Transverse colon (tissue), 4 donors: ENCODE measurements around the gene CNTN1. TPM values are rescaled to one million over a fixed set of nuclear protein-coding genes. Genes with fewer than 3 reads are reported as not detected.

ENCODE experiments used
- DNase-seq: peaks from one replicate; pipeline ENCODE4 v3.0.0-alpha.2; 2019
- H3K27ac ChIP-seq, 4 donors: fragments of 200-600 bp; sonication (generic); 2 replicates each; pipeline ENCODE4 v1.5.1; 2016 to 2018; ENCODE audit warnings: inconsistent platforms in 4 of 4
- H3K27me3 ChIP-seq: fragments of 200-600 bp; sonication (generic); 2 replicates; pipeline ENCODE4 v1.5.1; 2017; ENCODE audit warnings: inconsistent platforms
- H3K36me3 ChIP-seq, 4 donors: fragments of 200-600 bp; sonication (generic); 2 replicates each; pipeline ENCODE4 v1.5.1; 2017 to 2019; ENCODE audit warnings: inconsistent platforms in 4 of 4
- H3K4me1 ChIP-seq, 4 donors: fragments of 200-600 bp; sonication (generic); 2 replicates each; pipeline ENCODE4 v1.5.1; 2017 to 2020; ENCODE audit warnings: inconsistent platforms in 4 of 4
- H3K4me3 ChIP-seq, 4 donors: fragments of 200-600 bp; sonication (generic); 1 replicate in 1 of 4; 2 replicates in 3 of 4; pipeline versions ENCODE4 v1.5.1 to v1.6.1; 2017 to 2019; ENCODE audit warnings: inconsistent platforms in 4 of 4
- H3K9me3 ChIP-seq, 2 donors: fragments of 200-600 bp; sonication (generic); 2 replicates each; pipeline ENCODE4 v1.5.1; 2017 to 2019; ENCODE audit warnings: inconsistent platforms in 2 of 2
- CTCF ChIP-seq, 5 experiments: fragments of 200-600 bp in 3 of 5; fragments of 450-650 bp in 2 of 5; sonication (generic) in 3 of 5; IDR thresholded peaks; 1 replicate in 2 of 5; 2 replicates in 3 of 5; pipeline ENCODE4 v1.5.1; 2016 to 2017; ENCODE audit warnings: antibody characterized with exemption in 5 of 5, inconsistent platforms in 3 of 5, mild to moderate bottlenecking in 2 of 5, moderate library complexity in 1 of 5
- EP300 ChIP-seq: sonication (generic); formaldehyde crosslinking; IDR thresholded peaks from one replicate; pipeline ENCODE4 v1.6.1; 2017; ENCODE audit warnings: antibody characterized with exemption, low read depth
- POLR2A ChIP-seq: fragments of 450-650 bp; IDR thresholded peaks from one replicate; pipeline ENCODE4 v1.6.1; 2016; ENCODE audit warnings: antibody characterized with exemption, mild to moderate bottlenecking, moderate library complexity
- POLR2AphosphoS5 ChIP-seq, 3 donors: sonication (generic); formaldehyde crosslinking; IDR thresholded peaks; one replicate each; pipeline ENCODE4 v1.6.1; 2016; ENCODE audit warnings: antibody characterized with exemption in 3 of 3
- WGBS, 2 donors: methylation state at CpG; one replicate each; pipeline ENCODE4 v1.1.5; 2018; ENCODE audit warnings: low coverage in 1 of 2; 5-methylcytosine and 5-hydroxymethylcytosine counted together
- in situ Hi-C, 4 donors: fragments of 200-750 bp; cut with MboI; loops; one replicate each; pipeline versions ENCODE4 v1.15.0 to v1.15.1; 2017; ENCODE audit warnings: low sequenced_read_pairs in 3 of 4, low pct_ligation_motif_present in 1 of 4, low pct_unique_long_range_greater_than_20kb in 1 of 4
- intact Hi-C: fragments of 100-400 bp; cut with DNase I; formaldehyde crosslinking; loops from one replicate; pipeline ENCODE4 v1.15.1; 2023; ENCODE audit warnings: low total_unique reads
- total RNA-seq, 4 donors: library from RNA; depleted of rRNA; stranded (reverse); fragments of >200 nt; gene quantifications; one replicate each; pipeline ENCODE4 v1.1.0, GENCODE V29; 2016

The CNTN1 gene
- total RNA-seq, 4 donors from 2014 or later: 0.60 to 3.2 (median 1.4) TPM

- no peak overlapping the region for H3K27ac ChIP-seq
- in situ Hi-C loops (no loop called here), intact Hi-C loops (no loop called here)
- no peak for DNase-seq
- no peaks in the 10 kb centered on the region for H3K36me3 ChIP-seq
- no peak for TF ChIP-seq POLR2AphosphoS5 (IDR thresholded peaks at IDR 0.05)
- TF ChIP-seq EP300: no peak
- no peak for TF ChIP-seq CTCF (IDR thresholded peaks at IDR 0.05)
- no peak for TF ChIP-seq POLR2A
- H3K4me1 ChIP-seq: peaks cover 0 to 9% (median 4%) of the 10 kb centered on the region in 4 donors
- no peaks in the 10 kb centered on the region for H3K9me3 ChIP-seq
- no peak overlapping the region for H3K4me3 ChIP-seq
- WGBS, 2 donors: 68 to 70% methylated on average over 4 of the region's 4 CpGs
- no peaks in the 10 kb centered on the region for H3K27me3 ChIP-seq
These were observed 299.9 kb downstream of the CNTN1 start for GRCh38 chr12:40992158-40992557.

GRCh38 chr12:40992674-40993073, 300.4 kb downstream of the CNTN1 start:
- H3K9me3 ChIP-seq: no peaks in the 10 kb centered on the region
- 25 to 47% methylated on average over 1 of the region's 1 CpG for WGBS, 2 donors
- no peak for TF ChIP-seq EP300
- TF ChIP-seq POLR2A: no peak
- no peak for TF ChIP-seq POLR2AphosphoS5 (IDR thresholded peaks at IDR 0.05)
- no peak for TF ChIP-seq CTCF (IDR thresholded peaks at IDR 0.05)
- in situ Hi-C loops: no loop called here
- H3K4me1 ChIP-seq: peaks cover 0 to 9% (median 4%) of the 10 kb centered on the region in 4 donors
- no peak for DNase-seq
- H3K27me3 ChIP-seq: no peaks in the 10 kb centered on the region
- H3K4me3 ChIP-seq: no peak overlapping the region
- no peak overlapping the region for H3K27ac ChIP-seq
- intact Hi-C loops: no loop called here
- no peaks in the 10 kb centered on the region for H3K36me3 ChIP-seq

DNA sequence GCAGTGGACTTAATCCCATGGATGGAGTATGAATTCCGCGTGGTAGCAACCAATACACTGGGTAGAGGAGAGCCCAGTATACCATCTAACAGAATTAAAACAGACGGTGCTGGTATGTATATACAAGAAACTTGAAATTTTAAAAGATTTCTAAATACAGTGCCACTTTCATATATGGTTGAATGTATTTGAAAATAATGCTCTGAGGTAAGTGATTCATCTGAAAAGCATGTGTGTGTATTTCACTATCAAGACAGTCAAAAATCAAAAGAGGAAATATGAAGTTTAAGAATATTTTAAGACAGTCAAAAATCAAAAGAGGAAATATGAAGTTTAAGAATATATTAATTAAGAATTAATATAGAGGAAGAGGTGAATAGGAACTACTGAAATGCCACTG, 300.9 kb downstream of the CNTN1 start:
- Histone ChIP-seq H3K9me3 (no peaks in the 10 kb centered on the region), H3K27me3 (no peaks in the 10 kb centered on the region), H3K4me1 (peaks cover 0 to 9% (median 4%) of the 10 kb centered on the region in 4 donors), H3K27ac (no peak overlapping the region), H3K4me3 (no peak overlapping the region), H3K36me3 (no peaks in the 10 kb centered on the region)
- intact Hi-C loops: no loop called here
- in situ Hi-C loops: no loop called here
- WGBS, 2 donors: 84 to 92% methylated on average over 3 of the region's 3 CpGs
- TF ChIP-seq POLR2A: no peak
- DNase-seq: no peak

DNA sequence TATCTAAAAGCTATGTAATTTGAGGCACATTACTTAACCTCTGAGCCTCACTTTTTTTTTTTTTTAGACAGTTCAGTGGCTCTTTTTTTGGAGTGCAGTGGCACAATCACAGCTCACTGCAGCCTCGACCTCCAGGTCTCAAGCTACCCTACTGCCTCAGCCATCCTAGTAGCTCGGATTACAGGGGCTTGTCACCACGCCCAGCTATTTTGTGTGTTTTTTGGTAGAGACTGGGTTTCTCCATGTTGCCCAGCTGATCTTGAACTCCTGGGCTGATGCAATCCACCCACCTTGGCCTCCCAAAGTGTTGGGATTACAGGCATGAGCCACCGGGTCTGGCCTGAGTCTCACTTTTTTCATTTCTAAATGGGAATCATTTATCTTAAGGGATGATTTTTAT, 303.9 kb downstream of the CNTN1 start:
- Histone ChIP-seq H3K9me3 (no peaks in the 10 kb centered on the region), H3K27me3 (no peaks in the 10 kb centered on the region), H3K4me3 (no peak overlapping the region), H3K36me3 (no peaks in the 10 kb centered on the region), H3K4me1 (peaks cover 0 to 5% (median 0%) of the 10 kb centered on the region in 4 donors), H3K27ac (no peak overlapping the region)
- TF ChIP-seq POLR2A: no peak
- TF ChIP-seq CTCF (IDR thresholded peaks at IDR 0.05): no peak
- TF ChIP-seq POLR2AphosphoS5 (IDR thresholded peaks at IDR 0.05): no peak
- no peak for TF ChIP-seq EP300
- in situ Hi-C loops (no loop called here), intact Hi-C loops (no loop called here)
- no peak for DNase-seq
- 64 to 80% methylated on average over 1 to 4 of the region's 4 CpGs for WGBS, 2 donors

DNA sequence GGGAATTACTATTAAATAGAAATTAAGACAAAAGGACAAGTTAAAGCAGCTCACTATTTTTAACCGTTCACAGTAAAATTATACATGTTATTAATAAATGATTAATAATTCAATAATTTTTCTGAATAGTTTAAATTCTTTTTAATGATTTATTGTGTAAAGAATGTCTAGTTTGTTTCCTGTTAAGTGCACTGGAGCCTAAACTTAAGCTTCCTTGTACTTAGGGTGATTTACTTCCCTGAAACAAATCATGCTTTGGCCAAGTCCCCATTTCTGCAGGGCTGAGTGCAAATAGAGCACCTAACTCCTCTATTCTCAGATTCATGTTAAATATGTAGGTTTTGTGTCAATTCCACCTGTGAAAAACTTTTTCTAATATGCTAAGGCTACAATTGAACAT, 307.0 kb downstream of the CNTN1 start:
- 67 to 74% methylated on average over 1 of the region's 1 CpG for WGBS, 2 donors
- in situ Hi-C loops: no loop called here
- DNase-seq: no peak
- Histone ChIP-seq H3K27me3 (no peaks in the 10 kb centered on the region), H3K4me3 (no peak overlapping the region), H3K9me3 (no peaks in the 10 kb centered on the region), H3K27ac (no peak overlapping the region), H3K36me3 (no peaks in the 10 kb centered on the region), H3K4me1 (peaks cover 0 to 5% (median 0%) of the 10 kb centered on the region in 4 donors)
- TF ChIP-seq POLR2A: no peak
- no peak for TF ChIP-seq POLR2AphosphoS5 (IDR thresholded peaks at IDR 0.05)
- no peak for TF ChIP-seq EP300
- no peak for TF ChIP-seq CTCF (IDR thresholded peaks at IDR 0.05)
- intact Hi-C loops: no loop called here
